WI38 (cell line): ENCODE measurements around the gene MPV17L2.
"Not testable (repeated sequence)": the region's sequence is repeated elsewhere in the genome, so short reads cannot be mapped to it uniquely, and the experiment has no call there.

ENCODE experiments used
- H3K4me3 ChIP-seq: 2 replicates; pipeline ENCODE4 v1.5.1; 2011; ENCODE audit warnings: low read depth, mild to moderate bottlenecking, control low read depth, low read length
- CTCF ChIP-seq: IDR thresholded peaks from 2 replicates; pipeline ENCODE4 v1.5.1; 2012; ENCODE audit warnings: low read depth, mild to moderate bottlenecking, control low read depth, low read length

The MPV17L2 gene

GRCh38 chr19:18156841-18157464 is 36.1 kb upstream of the MPV17L2 start:
- H3K4me3 ChIP-seq, result no peak overlapping the region
- no peak for TF ChIP-seq CTCF

GRCh38 chr19:18157465-18158063 is 35.5 kb upstream of the MPV17L2 start:
- TF ChIP-seq CTCF, result no peak
- H3K4me3 ChIP-seq, result no peak overlapping the region

- no peak overlapping the region for H3K4me3 ChIP-seq
- TF ChIP-seq CTCF, result no peak
Measured at GRCh38 chr19:18158467-18158866, 34.6 kb upstream of the MPV17L2 start.

GRCh38 chr19:18159059-18159616 is 33.9 kb upstream of the MPV17L2 start:
- H3K4me3 ChIP-seq, result not testable (repeated sequence)

- no peak overlapping the region for H3K4me3 ChIP-seq
- TF ChIP-seq CTCF, result no peak
Measured at GRCh38 chr19:18159810-18160209, 33.2 kb upstream of the MPV17L2 start.

- no peak overlapping the region for H3K4me3 ChIP-seq
- no peak for TF ChIP-seq CTCF
Measured at GRCh38 chr19:18160493-18160970, 32.5 kb upstream of the MPV17L2 start.

GRCh38 chr19:18160971-18161635 is 31.9 kb upstream of the MPV17L2 start:
- TF ChIP-seq CTCF, result no peak
- no peak overlapping the region for H3K4me3 ChIP-seq
